Heart right ventricle (tissue), 16 donors: ENCODE results near the gene ZMYND12. TPM values are rescaled to one million over a fixed set of nuclear protein-coding genes. Genes with fewer than 3 reads are reported as not detected.

Source experiments
- ATAC-seq, 8 donors: fragments of 200-7000 bp; cut with Tn5 transposase; one replicate each; pipeline ENCODE4 v1.9.1; 2020; ENCODE audit warnings: mild to moderate bottlenecking in 8 of 8, moderate library complexity in 8 of 8, moderate number of reproducible peaks in 1 of 8
- DNase-seq, 2 donors: peaks; one replicate each; pipeline ENCODE4 v3.0.0-alpha.2; 2020
- H3K27ac ChIP-seq, 10 donors: fragments of 200-600 bp; sonication (generic) in 2 of 10; one replicate each; pipeline versions ENCODE4 v1.5.0 to v1.8.0; 2020 to 2022; ENCODE audit warnings: mild to moderate bottlenecking in 3 of 10
- H3K27me3 ChIP-seq, 7 donors: fragments of 200-600 bp; one replicate each; pipeline ENCODE4 v1.8.0; 2021 to 2022; ENCODE audit warnings: mild to moderate bottlenecking in 2 of 7
- H3K36me3 ChIP-seq, 9 donors: fragments of 200-600 bp; sonication (generic) in 1 of 9; one replicate each; pipeline versions ENCODE4 v1.5.0 to v1.8.0; 2020 to 2022; ENCODE audit warnings: mild to moderate bottlenecking in 2 of 9
- H3K4me1 ChIP-seq, 9 donors: fragments of 200-600 bp; sonication (generic) in 1 of 9; one replicate each; pipeline versions ENCODE4 v1.5.0 to v1.8.0; 2020 to 2022; ENCODE audit warnings: mild to moderate bottlenecking in 4 of 9
- H3K4me3 ChIP-seq, 10 donors: fragments of 200-600 bp; sonication (generic) in 2 of 10; one replicate each; pipeline versions ENCODE4 v1.5.0 to v1.8.0; 2020 to 2022; ENCODE audit warnings: mild to moderate bottlenecking in 7 of 10, moderate library complexity in 2 of 10
- H3K9me3 ChIP-seq, 11 donors: fragments of 200-600 bp in 10 of 11; sonication (generic) in 2 of 11; one replicate each; pipeline versions ENCODE4 v1.5.0 to v1.8.0; 2013 to 2022; ENCODE audit warnings: mild to moderate bottlenecking in 2 of 11, control low read depth in 1 of 11, moderate library complexity in 1 of 11
- CTCF ChIP-seq, 9 donors: fragments of 200-600 bp; sonication (generic) in 2 of 9; IDR thresholded peaks; one replicate each; pipeline versions ENCODE4 v1.5.0 to v1.8.0; 2021 to 2022; ENCODE audit warnings: antibody characterized with exemption in 9 of 9, mild to moderate bottlenecking in 5 of 9, moderate library complexity in 1 of 9
- WGBS, 2 donors: extraction: QIAGEN DNeasy Blood & Tissue Kit; methylation state at CpG; one replicate each; pipeline ENCODE4 v1.1.7; 2013; ENCODE audit warnings: inconsistent platforms in 1 of 2; 5-methylcytosine and 5-hydroxymethylcytosine counted together
- intact Hi-C, 10 donors: fragments of 100-400 bp; cut with DNase I; formaldehyde crosslinking; loops; one replicate each; pipeline versions ENCODE4 v1.11.1 to v1.14.2; 2022
- polyA plus RNA-seq, 2 donors: library from polyadenylated mRNA; stranded (reverse); fragments of 200-250 nt; gene quantifications; one replicate each; pipeline ENCODE4 v1.2.3, GENCODE V29; 2013
- total RNA-seq, 10 donors: library from RNA; stranded (reverse); fragmentation: NEBNext Ultra II Directional in 3 of 10; extraction: Animal tissue kit (Norgen Biotek cat#: 25700) in 3 of 10; gene quantifications; one replicate each; pipeline versions ENCODE4 v1.2.1 to v1.2.4, GENCODE V29; 2021 to 2023
- donor health status: Arrhythmogenic right ventricular cardiomyopathy.
- donor health status: ischemic (EF 13 %, LVEDD 7.1; RV severe dilation, severe dysfunction).
- donor health status: healthy with polysubstance abuse.
- donor health status: DM: no; HTN: yes; CAD: no.
- donor health status: DM: no; HTN: no; CAD: no.
- donor health status: ischemic (EF 25% LVEDD 6.9; RV normal size, moderate dysfunction).
- donor health status: ischemic (EF 25% LVEDD 5.7; RV mildly dilated, moderate dysfunction).
- donor health status: healthy.
- donor health status: DM: yes; HTN: yes; CAD: no.
- donor health status: Ischemic cardiomyopathy.
- donor health status: ischemic (EF 35%, LVEDD 5.7; RV mildly dilated, moderate dysfunction).
- donor health status: nonischemic (EF 11% LVEDD 7.7; RV severe dilation, severe dysfunction).
- donor health status: DM: yes; HTN: yes; CAD: no.
- donor health status: PGD.
- donor health status: ischemic (EF 29% LVEDD 5.4; RV normal size, mild dysfunction).
- donor health status: nonischemic (EF 23%, LVEDD 6.1; RV moderate dilation, normal function).

The ZMYND12 gene
- total and polyA plus RNA-seq, 12 donors = 0.38 to 5.9 (median 2.2) TPM

- 81 to 89% methylated on average over 10 of the region's 10 CpGs for WGBS, 2 donors
Observed at GRCh38 chr1:42399315-42400100, 56.3 kb downstream of the ZMYND12 start.

GRCh38 chr1:42392967-42393848 is 62.6 kb downstream of the ZMYND12 start:
- H3K9me3 ChIP-seq = no peaks in the 10 kb centered on the region
- 67 to 76% methylated on average over 2 of the region's 2 CpGs for WGBS, 2 donors
- no peak overlapping the region for H3K4me3 ChIP-seq
- intact Hi-C loops = no loop called here
- H3K27me3 ChIP-seq = peaks cover 0 to 4% (median 0%) of the 10 kb centered on the region in 7 donors
- H3K27ac ChIP-seq = no peak overlapping the region
- TF ChIP-seq CTCF (IDR thresholded peaks at IDR 0.05) = no peak
- no peaks in the 10 kb centered on the region for H3K36me3 ChIP-seq
- ATAC-seq = no peak
- no peak for DNase-seq
- no peaks in the 10 kb centered on the region for H3K4me1 ChIP-seq

More at GRCh38 chr1:42399315-42400100, 56.3 kb downstream of the ZMYND12 start:
- no peak for TF ChIP-seq CTCF (IDR thresholded peaks at IDR 0.05)
- Histone ChIP-seq H3K4me1 (no peaks in the 10 kb centered on the region), H3K27me3 (no peaks in the 10 kb centered on the region), H3K27ac (no peak overlapping the region), H3K9me3 (no peaks in the 10 kb centered on the region), H3K36me3 (no peaks in the 10 kb centered on the region), H3K4me3 (no peak overlapping the region)
- ATAC-seq (no peak), DNase-seq (no peak)
- intact Hi-C loops = no loop called here

GRCh38 chr1:42392255-42392654 is 63.6 kb downstream of the ZMYND12 start:
- H3K36me3 ChIP-seq = no peaks in the 10 kb centered on the region
- H3K4me3 ChIP-seq = no peak overlapping the region
- DNase-seq (no peak), ATAC-seq (no peak)
- H3K27ac ChIP-seq = no peak overlapping the region
- H3K4me1 ChIP-seq = no peaks in the 10 kb centered on the region
- H3K9me3 ChIP-seq = no peaks in the 10 kb centered on the region
- TF ChIP-seq CTCF (IDR thresholded peaks at IDR 0.05) = no peak
- WGBS, 2 donors = 71 to 85% methylated on average over 2 of the region's 2 CpGs
- peaks cover 0 to 4% (median 0%) of the 10 kb centered on the region in 7 donors for H3K27me3 ChIP-seq
- intact Hi-C loops = no loop called here

- whole genome bisulfite sequencing, 2 donors = 94% methylated on average over 6 of the region's 6 CpGs
- ATAC-seq (no peak), DNase-seq (no peak)
- no peaks in the 10 kb centered on the region for H3K9me3 ChIP-seq
- H3K27ac ChIP-seq = no peak overlapping the region
- intact Hi-C loops = no loop called here
- H3K36me3 ChIP-seq = no peaks in the 10 kb centered on the region
- peaks cover 0 to 45% (median 18%) of the 10 kb centered on the region in 7 donors for H3K27me3 ChIP-seq
- H3K4me3 ChIP-seq = no peak overlapping the region
- TF ChIP-seq CTCF (IDR thresholded peaks at IDR 0.05) = no peak
- peaks cover 0 to 6% (median 4%) of the 10 kb centered on the region in 9 donors for H3K4me1 ChIP-seq
Observed at GRCh38 chr1:42386051-42386450, 69.8 kb downstream of the ZMYND12 start.
